Caco-2 (cell line): ENCODE results near the gene ISM1. TPM values are rescaled to one million over a fixed set of nuclear protein-coding genes. Genes with fewer than 3 reads are reported as not detected.

Source experiments
- BruUV-seq: library from RNA; stranded (reverse); fragments of 400-500 nt; replicated peaks from 2 replicates; lab custom pipeline; 2021; lab: Mats Ljungman, UMichigan
- CTCF ChIA-PET: fragments of 300-600 bp; sonication (Branson Sonifier 250); formaldehyde crosslinking; loops from one replicate; lab custom pipeline; 2022; ENCODE audit warnings: antibody characterized with exemption; lab: Charles Lee
- POLR2A ChIA-PET: fragments of 300-600 bp; sonication (Branson Sonifier 250); formaldehyde crosslinking; loops from one replicate; lab custom pipeline; 2022; ENCODE audit warnings: antibody characterized with exemption; lab: Charles Lee
- DNase-seq, 2 experiments: peaks; one replicate each; pipeline versions ENCODE4 v3.0.0 to v3.0.0-alpha.2; 2020 to 2022
- H3K27me3 ChIP-seq: replicated peaks from 2 replicates; pipeline ENCODE4 v1.6.0; 2011; ENCODE audit warnings: low read length; ENCODE audit not compliant: control insufficient read depth, insufficient read depth
- H3K36me3 ChIP-seq: 2 replicates; pipeline ENCODE4 v1.5.1; 2011; ENCODE audit warnings: low read length; ENCODE audit not compliant: control insufficient read depth, insufficient read depth
- H3K4me1 ChIP-seq: fragments of 250-450 bp; sonication (Bioruptor Pico); 2 replicates; pipeline ENCODE4 v1.5.1; 2020; ENCODE audit warnings: mild to moderate bottlenecking
- H3K4me3 ChIP-seq: 2 replicates; pipeline ENCODE4 v1.5.1; 2011; ENCODE audit warnings: low read depth, mild to moderate bottlenecking, control low read depth, low read length
- H3K9me3 ChIP-seq: fragments of 250-450 bp; sonication (Bioruptor Pico); 2 replicates; pipeline ENCODE4 v1.5.1; 2020; ENCODE audit warnings: mild to moderate bottlenecking, moderate library complexity
- H3K27ac Mint-ChIP-seq: one replicate; pipeline ENCODE4 v1.8.0; 2022; ENCODE audit warnings: mixed read lengths; ENCODE audit not compliant: unreplicated experiment
- H3K27me3 Mint-ChIP-seq: one replicate; pipeline ENCODE4 v1.8.0; 2022; ENCODE audit warnings: mixed read lengths; ENCODE audit not compliant: insufficient read depth, unreplicated experiment
- H3K36me3 Mint-ChIP-seq: one replicate; pipeline ENCODE4 v1.8.0; 2022; ENCODE audit warnings: mild to moderate bottlenecking, mixed read lengths; ENCODE audit not compliant: insufficient read depth, unreplicated experiment
- H3K4me1 Mint-ChIP-seq: one replicate; pipeline ENCODE4 v1.8.0; 2022; ENCODE audit warnings: low read depth, mixed read lengths; ENCODE audit not compliant: unreplicated experiment
- H3K4me3 Mint-ChIP-seq: one replicate; pipeline ENCODE4 v1.8.0; 2022; ENCODE audit warnings: mild to moderate bottlenecking, moderate library complexity, mixed read lengths; ENCODE audit not compliant: unreplicated experiment
- H3K9me3 Mint-ChIP-seq: one replicate; pipeline ENCODE4 v1.8.0; 2022; ENCODE audit warnings: mixed read lengths; ENCODE audit not compliant: unreplicated experiment
- CTCF ChIP-seq, 2 experiments: fragments of 200-600 bp in 1 of 2; IDR thresholded peaks; 1 replicate in 1 of 2; 2 replicates in 1 of 2; pipeline versions ENCODE4 v1.5.1 to v1.8.0; 2011 to 2022; ENCODE audit warnings: antibody characterized with exemption in 1 of 2, control low read depth in 1 of 2, inconsistent platforms in 1 of 2, low read depth in 1 of 2, low read length in 1 of 2, mild to moderate bottlenecking in 1 of 2, moderate library complexity in 1 of 2; ENCODE audit not compliant: insufficient read depth in 1 of 2, severe bottlenecking in 1 of 2, unreplicated experiment in 1 of 2
- intact Hi-C: fragments of 100-400 bp; cut with micrococcal nuclease; formaldehyde crosslinking; loops from one replicate; pipeline ENCODE4 v1.10.0; 2022; ENCODE audit not compliant: unreplicated experiment
- total RNA-seq: library from RNA; stranded (reverse); gene quantifications from 2 replicates; pipeline ENCODE4 v1.2.3, GENCODE V29; 2022

ISM1 gene
- total RNA-seq, 1 experiment from 2014 or later, result 1.8 TPM

- no peaks in the 10 kb centered on the region for H3K9me3 Mint-ChIP-seq
- no peaks in the 10 kb centered on the region for H3K9me3 ChIP-seq
- H3K36me3 Mint-ChIP-seq, result no peaks in the 10 kb centered on the region
- no peaks in the 10 kb centered on the region for H3K36me3 ChIP-seq
- no peak for DNase-seq
- TF ChIP-seq CTCF (IDR thresholded peaks at IDR 0.05; ENCODE audit: insufficient read depth in 1 of 2, low read depth in 1 of 2, low read length in 1 of 2, severe bottlenecking in 1 of 2, unreplicated experiment in 1 of 2), result no peak
- no peaks in the 10 kb centered on the region for H3K27me3 ChIP-seq
- ChIA-PET POLR2A (no interaction called here), CTCF (no interaction called here)
- intact Hi-C loops, result no loop called here
- H3K27me3 Mint-ChIP-seq, result no peaks in the 10 kb centered on the region
- BruUV-seq, result no TSS peak
- no peak overlapping the region for H3K27ac Mint-ChIP-seq
- H3K4me3 ChIP-seq, result no peak overlapping the region
- peaks cover 13% of the 10 kb centered on the region for H3K4me1 ChIP-seq
- H3K4me1 Mint-ChIP-seq, result peaks cover 6% of the 10 kb centered on the region
- H3K4me3 Mint-ChIP-seq, result no peak overlapping the region
Measured at GRCh38 chr20:13290724-13291123, 69.7 kb downstream of the ISM1 start.

- Mint-ChIP-seq H3K27ac (no peak overlapping the region), H3K4me3 (no peak overlapping the region), H3K9me3 (no peaks in the 10 kb centered on the region), H3K4me1 (peaks cover 6% of the 10 kb centered on the region), H3K36me3 (no peaks in the 10 kb centered on the region), H3K27me3 (no peaks in the 10 kb centered on the region)
- no peak overlapping the region for H3K4me3 ChIP-seq
- no peaks in the 10 kb centered on the region for H3K27me3 ChIP-seq
- ChIA-PET POLR2A (no interaction called here), CTCF (no interaction called here)
- intact Hi-C loops, result no loop called here
- no peaks in the 10 kb centered on the region for H3K36me3 ChIP-seq
- BruUV-seq, result no TSS peak
- no peak for DNase-seq
- peaks cover 18% of the 10 kb centered on the region for H3K4me1 ChIP-seq
- no peaks in the 10 kb centered on the region for H3K9me3 ChIP-seq
- TF ChIP-seq CTCF (IDR thresholded peaks at IDR 0.05; ENCODE audit: insufficient read depth in 1 of 2, low read depth in 1 of 2, low read length in 1 of 2, severe bottlenecking in 1 of 2, unreplicated experiment in 1 of 2), result no peak
Measured at GRCh38 chr20:13291157-13291556, 70.1 kb downstream of the ISM1 start.

- H3K4me3 Mint-ChIP-seq, result no peak overlapping the region
- DNase-seq, result no peak
- Histone ChIP-seq H3K9me3 (no peaks in the 10 kb centered on the region), H3K36me3 (no peaks in the 10 kb centered on the region), H3K4me3 (no peak overlapping the region), H3K27me3 (no peaks in the 10 kb centered on the region), H3K4me1 (peaks cover 27% of the 10 kb centered on the region)
- no peak overlapping the region for H3K27ac Mint-ChIP-seq
- intact Hi-C loops, result no loop called here
- no peaks in the 10 kb centered on the region for H3K36me3 Mint-ChIP-seq
- H3K9me3 Mint-ChIP-seq, result no peaks in the 10 kb centered on the region
- TF ChIP-seq CTCF (IDR thresholded peaks at IDR 0.05; ENCODE audit: insufficient read depth in 1 of 2, low read depth in 1 of 2, low read length in 1 of 2, severe bottlenecking in 1 of 2, unreplicated experiment in 1 of 2), result no peak
- CTCF ChIA-PET, result interaction anchor here (1.3 kb wide), 1 partner anchor 254 kb away, joined by 3 read pairs; no protein-coding TSS in a partner anchor
- H3K4me1 Mint-ChIP-seq, result peaks cover 6% of the 10 kb centered on the region
- no peaks in the 10 kb centered on the region for H3K27me3 Mint-ChIP-seq
- no TSS peak for BruUV-seq
- POLR2A ChIA-PET, result no interaction called here
Measured at GRCh38 chr20:13292201-13292885, 71.3 kb downstream of the ISM1 start.
